Measurements from ENCODE around the gene MAP2K7.
A peak's percentile ranks its signal among the peaks of the same experiment; 100 is the strongest.

The MAP2K7 gene

GRCh38 chr19:7932276-7932929 lies 28.7 kb downstream of the MAP2K7 start:
- H3K9ac ChIP-seq (ENCODE audit: low read length): no peak overlapping the region
- no peak overlapping the region for H3K4me3 ChIP-seq (ENCODE audit: low read depth in 1 of 2, low read length in 2 of 2)
- peaks cover 46% of the 10 kb centered on the region for H3K4me1 ChIP-seq (ENCODE audit: insufficient read depth, low read length)
- H3K36me3 ChIP-seq (ENCODE audit: insufficient read depth, low read length): peaks cover 68% of the 10 kb centered on the region
- H3K27me3 ChIP-seq (ENCODE audit: control insufficient read depth in 1 of 2, insufficient read depth in 2 of 2, low read length in 2 of 2): no peaks in the 10 kb centered on the region
- peak overlapping the region; percentile 24 for H3K27ac ChIP-seq (ENCODE audit: low read depth, low read length)
- H3K9me3 ChIP-seq (ENCODE audit: low read length): no peaks in the 10 kb centered on the region

- Histone ChIP-seq H3K9me3 (ENCODE audit: low read length) (no peaks in the 10 kb centered on the region), H3K9ac (ENCODE audit: low read length) (no peak overlapping the region), H3K4me3 (ENCODE audit: low read depth in 1 of 2, low read length in 2 of 2) (no peak overlapping the region), H3K27me3 (ENCODE audit: control insufficient read depth in 1 of 2, insufficient read depth in 2 of 2, low read length in 2 of 2) (no peaks in the 10 kb centered on the region), H3K36me3 (ENCODE audit: insufficient read depth, low read length) (peaks cover 69% of the 10 kb centered on the region), H3K27ac (ENCODE audit: low read depth, low read length) (peak overlapping the region; percentile 24), H3K4me1 (ENCODE audit: insufficient read depth, low read length) (peaks cover 41% of the 10 kb centered on the region)
Measured at GRCh38 chr19:7932930-7933300, 29.2 kb downstream of the MAP2K7 start.

- Histone ChIP-seq H3K4me3 (ENCODE audit: low read depth in 1 of 2, low read length in 2 of 2) (no peak overlapping the region), H3K9ac (ENCODE audit: low read length) (no peak overlapping the region), H3K36me3 (ENCODE audit: insufficient read depth, low read length) (peaks cover 74% of the 10 kb centered on the region), H3K4me1 (ENCODE audit: insufficient read depth, low read length) (peaks cover 36% of the 10 kb centered on the region), H3K9me3 (ENCODE audit: low read length) (no peaks in the 10 kb centered on the region), H3K27me3 (ENCODE audit: control insufficient read depth in 1 of 2, insufficient read depth in 2 of 2, low read length in 2 of 2) (no peaks in the 10 kb centered on the region), H3K27ac (ENCODE audit: low read depth, low read length) (no peak overlapping the region)
Measured at GRCh38 chr19:7933411-7933810, 29.7 kb downstream of the MAP2K7 start.

- H3K36me3 ChIP-seq (ENCODE audit: insufficient read depth, low read length): peaks cover 75% of the 10 kb centered on the region
- no peaks in the 10 kb centered on the region for H3K27me3 ChIP-seq (ENCODE audit: control insufficient read depth in 1 of 2, insufficient read depth in 2 of 2, low read length in 2 of 2)
- H3K9ac ChIP-seq (ENCODE audit: low read length): no peak overlapping the region
- H3K4me3 ChIP-seq (ENCODE audit: low read depth in 1 of 2, low read length in 2 of 2): no peak overlapping the region
- H3K4me1 ChIP-seq (ENCODE audit: insufficient read depth, low read length): peaks cover 30% of the 10 kb centered on the region
- no peaks in the 10 kb centered on the region for H3K9me3 ChIP-seq (ENCODE audit: low read length)
- no peak overlapping the region for H3K27ac ChIP-seq (ENCODE audit: low read depth, low read length)
Measured at GRCh38 chr19:7933828-7934725, 30.4 kb downstream of the MAP2K7 start.

- Histone ChIP-seq H3K27ac (ENCODE audit: low read depth, low read length) (no peak overlapping the region), H3K36me3 (ENCODE audit: insufficient read depth, low read length) (peaks cover 76% of the 10 kb centered on the region), H3K4me3 (ENCODE audit: low read depth in 1 of 2, low read length in 2 of 2) (no peak overlapping the region), H3K27me3 (ENCODE audit: control insufficient read depth in 1 of 2, insufficient read depth in 2 of 2, low read length in 2 of 2) (no peaks in the 10 kb centered on the region), H3K9ac (ENCODE audit: low read length) (no peak overlapping the region), H3K4me1 (ENCODE audit: insufficient read depth, low read length) (peaks cover 23% of the 10 kb centered on the region), H3K9me3 (ENCODE audit: low read length) (no peaks in the 10 kb centered on the region)
Measured at GRCh38 chr19:7934766-7935165, 31.1 kb downstream of the MAP2K7 start.

GRCh38 chr19:7940841-7941240 lies 37.2 kb downstream of the MAP2K7 start:
- Histone ChIP-seq H3K27me3 (ENCODE audit: control insufficient read depth in 1 of 2, insufficient read depth in 2 of 2, low read length in 2 of 2) (no peaks in the 10 kb centered on the region), H3K36me3 (ENCODE audit: insufficient read depth, low read length) (peaks cover 43% of the 10 kb centered on the region), H3K9ac (ENCODE audit: low read length) (no peak overlapping the region), H3K27ac (ENCODE audit: low read depth, low read length) (no peak overlapping the region), H3K4me3 (ENCODE audit: low read depth in 1 of 2, low read length in 2 of 2) (no peak overlapping the region), H3K4me1 (ENCODE audit: insufficient read depth, low read length) (peaks cover 21% of the 10 kb centered on the region), H3K9me3 (ENCODE audit: low read length) (no peaks in the 10 kb centered on the region)

- peaks cover 31% of the 10 kb centered on the region for H3K36me3 ChIP-seq (ENCODE audit: insufficient read depth, low read length)
- peaks cover 21% of the 10 kb centered on the region for H3K4me1 ChIP-seq (ENCODE audit: insufficient read depth, low read length)
- H3K9ac ChIP-seq (ENCODE audit: low read length): no peak overlapping the region
- no peaks in the 10 kb centered on the region for H3K27me3 ChIP-seq (ENCODE audit: control insufficient read depth in 1 of 2, insufficient read depth in 2 of 2, low read length in 2 of 2)
- H3K9me3 ChIP-seq (ENCODE audit: low read length): no peaks in the 10 kb centered on the region
- H3K27ac ChIP-seq (ENCODE audit: low read depth, low read length): no peak overlapping the region
- peak overlapping the region in 1 of 2 donors; percentile 98 for H3K4me3 ChIP-seq (ENCODE audit: low read depth in 1 of 2, low read length in 2 of 2)
Measured at GRCh38 chr19:7941895-7942596, 38.4 kb downstream of the MAP2K7 start.

- Histone ChIP-seq H3K9me3 (ENCODE audit: low read length) (no peaks in the 10 kb centered on the region), H3K27ac (ENCODE audit: low read depth, low read length) (peak overlapping the region; percentile 73), H3K36me3 (ENCODE audit: insufficient read depth, low read length) (peaks cover 29% of the 10 kb centered on the region), H3K4me1 (ENCODE audit: insufficient read depth, low read length) (peaks cover 21% of the 10 kb centered on the region), H3K27me3 (ENCODE audit: control insufficient read depth in 1 of 2, insufficient read depth in 2 of 2, low read length in 2 of 2) (no peaks in the 10 kb centered on the region), H3K4me3 (ENCODE audit: low read depth in 1 of 2, low read length in 2 of 2) (peak overlapping the region; percentile 60 to 98), H3K9ac (ENCODE audit: low read length) (peak overlapping the region; percentile 99)
Measured at GRCh38 chr19:7942981-7943443, 39.3 kb downstream of the MAP2K7 start.

- H3K36me3 ChIP-seq (ENCODE audit: insufficient read depth, low read length): peaks cover 24% of the 10 kb centered on the region
Measured at GRCh38 chr19:7943444-7944176, 39.9 kb downstream of the MAP2K7 start, which contains the start of gene TIMM44. Gene TIMM44 (minus strand): TSS chr19:7943666. CDS start chr19:7943651, 15 bp downstream.

GRCh38 chr19:7944177-7944761 lies 40.6 kb downstream of the MAP2K7 start:
- Histone ChIP-seq H3K4me3 (ENCODE audit: low read depth in 1 of 2, low read length in 2 of 2) (peak overlapping the region; percentile 58 to 98), H3K4me1 (ENCODE audit: insufficient read depth, low read length) (peaks cover 21% of the 10 kb centered on the region), H3K9ac (ENCODE audit: low read length) (no peak overlapping the region), H3K27ac (ENCODE audit: low read depth, low read length) (peak overlapping the region; percentile 81), H3K9me3 (ENCODE audit: low read length) (no peaks in the 10 kb centered on the region), H3K36me3 (ENCODE audit: insufficient read depth, low read length) (peaks cover 24% of the 10 kb centered on the region), H3K27me3 (ENCODE audit: control insufficient read depth in 1 of 2, insufficient read depth in 2 of 2, low read length in 2 of 2) (no peaks in the 10 kb centered on the region)

More at GRCh38 chr19:7943444-7944176, 39.9 kb downstream of the MAP2K7 start, which contains the start of gene TIMM44:
- Histone ChIP-seq H3K4me1 (ENCODE audit: insufficient read depth, low read length) (peaks cover 21% of the 10 kb centered on the region), H3K9me3 (ENCODE audit: low read length) (no peaks in the 10 kb centered on the region), H3K27me3 (ENCODE audit: control insufficient read depth in 1 of 2, insufficient read depth in 2 of 2, low read length in 2 of 2) (no peaks in the 10 kb centered on the region), H3K9ac (ENCODE audit: low read length) (peak within 1 kb of the TSS; percentile 99), H3K27ac (ENCODE audit: low read depth, low read length) (peak within 1 kb of the TSS; percentile 81), H3K4me3 (ENCODE audit: low read depth in 1 of 2, low read length in 2 of 2) (peak within 1 kb of the TSS; percentile 60 to 98)

Data from muscle layer of colon (tissue), 2 donors.